HepG2 (cell line): ENCODE data around the gene ERO1A. TPM values are rescaled to one million over a fixed set of nuclear protein-coding genes. Genes with fewer than 3 reads are reported as not detected.

Source experiments
- ATAC-seq: fragments of 200-7000 bp; cut with Tn5 transposase; 3 replicates; pipeline ENCODE4 v1.9.1; 2020; ENCODE audit warnings: mild to moderate bottlenecking, moderate library complexity
- BruUV-seq: library from RNA; stranded (reverse); fragments of 400-500 nt; replicated peaks from 2 replicates; lab custom pipeline; 2021; lab: Mats Ljungman, UMichigan
- CTCF ChIA-PET: fragments of 300-600 bp; formaldehyde crosslinking; extraction: SDS; loops from one replicate; lab custom pipeline; 2021; ENCODE audit warnings: low total read pairs, inconsistent platforms, low intra/inter-chr PET ratio; lab: Yijun Ruan, JAX
- POLR2A ChIA-PET: fragments of 350-600 bp; sonication (Branson Sonifier 250); formaldehyde crosslinking; loops from one replicate; lab custom pipeline; 2020; ENCODE audit warnings: antibody characterized with exemption, inconsistent platforms; lab: Yijun Ruan, JAX
- DNase-seq: peaks from one replicate; pipeline ENCODE4 v3.0.0-alpha.2; 2015; ENCODE audit warnings: low spot score
- FAIRE-seq: peaks from 3 replicates; lab custom pipeline; 2011; peaks lifted over from hg19 to GRCh38; lab: Jason Lieb, UNC
- H2AFZ ChIP-seq: one replicate; pipeline ENCODE4 v1.6.1; 2011; ENCODE audit warnings: low read length, inconsistent platforms
- H3K27ac ChIP-seq: fragments of 300-600 bp; 3 replicates; pipeline ENCODE4 v1.8.0; 2011; ENCODE audit warnings: mixed run types, mild to moderate bottlenecking, mixed read lengths, low read length, inconsistent platforms; ENCODE audit not compliant: insufficient read depth; ENCODE audit errors: extremely low read length
- H3K27me3 ChIP-seq, 2 experiments: fragments of 200-600 bp in 1 of 2; 2 replicates in 1 of 2; 3 replicates in 1 of 2; pipeline versions ENCODE4 v1.6.0 to v1.8.0; 2011; ENCODE audit warnings: low read length in 2 of 2, mild to moderate bottlenecking in 2 of 2, moderate library complexity in 2 of 2, inconsistent platforms in 1 of 2; ENCODE audit not compliant: insufficient read depth in 2 of 2, control insufficient read depth in 1 of 2
- H3K36me3 ChIP-seq, 2 experiments: fragments of 200-600 bp in 1 of 2; replicated peaks in 1 of 2; 2 replicates in 1 of 2; 3 replicates in 1 of 2; pipeline versions ENCODE4 v1.5.1 to v1.8.0; 2011; ENCODE audit warnings: low read length in 2 of 2, inconsistent platforms in 1 of 2; ENCODE audit not compliant: insufficient read depth in 2 of 2, control insufficient read depth in 1 of 2
- H3K4me1 ChIP-seq: 2 replicates; pipeline ENCODE4 v1.5.1; 2012; ENCODE audit warnings: low read length, inconsistent platforms; ENCODE audit not compliant: insufficient read depth
- H3K4me2 ChIP-seq: 2 replicates; pipeline ENCODE4 v1.6.0; 2011; ENCODE audit warnings: low read depth, low read length, inconsistent platforms
- H3K4me3 ChIP-seq, 3 experiments: fragments of 200-600 bp in 1 of 3; sonication (generic), shearing (Covaris generic) in 1 of 3; replicated peaks in 1 of 3; 2 replicates each; pipeline ENCODE4 v1.5.1; 2011 to 2016; ENCODE audit warnings: low read length in 3 of 3, inconsistent platforms in 2 of 3, low read depth in 2 of 3, mild to moderate bottlenecking in 2 of 3, control low read depth in 1 of 3, mixed read lengths in 1 of 3; ENCODE audit not compliant: insufficient read depth in 1 of 3
- H3K79me2 ChIP-seq: one replicate; pipeline ENCODE4 v1.6.1; 2011; ENCODE audit warnings: low read length, inconsistent platforms; ENCODE audit not compliant: insufficient read depth
- H3K9ac ChIP-seq: 2 replicates; pipeline ENCODE4 v1.6.0; 2011; ENCODE audit warnings: mild to moderate bottlenecking, low read depth, low read length, inconsistent platforms; ENCODE audit not compliant: insufficient read depth
- H3K9me3 ChIP-seq: 2 replicates; pipeline ENCODE4 v1.5.1; 2012; ENCODE audit warnings: mild to moderate bottlenecking, low read length
- H4K20me1 ChIP-seq: 2 replicates; pipeline ENCODE4 v1.6.0; 2011; ENCODE audit warnings: inconsistent platforms, mild to moderate bottlenecking, low read length, moderate library complexity; ENCODE audit not compliant: insufficient read depth
- ATF2 ChIP-seq: sonication (generic); formaldehyde crosslinking; IDR thresholded peaks from 2 replicates; pipeline ENCODE4 v1.4.0; 2020; ENCODE audit warnings: missing genetic modification reagents
- ELF1 ChIP-seq: sonication (generic); formaldehyde crosslinking; IDR thresholded peaks from 2 replicates; pipeline ENCODE4 v1.4.0; 2020; ENCODE audit warnings: missing genetic modification reagents
- FOXP1 ChIP-seq, 2 experiments: fragments of 450-650 bp in 1 of 2; IDR thresholded peaks; 2 replicates each; pipeline ENCODE4 v1.6.1; 2017 to 2018; ENCODE audit warnings: antibody characterized with exemption in 1 of 2
- GATAD2A ChIP-seq: IDR thresholded peaks from 2 replicates; pipeline ENCODE4 v1.6.1; 2016
- SAP130 ChIP-seq: IDR thresholded peaks from 2 replicates; pipeline ENCODE4 v1.6.1; 2016; ENCODE audit warnings: low read depth
- SKIL ChIP-seq: sonication (generic); formaldehyde crosslinking; IDR thresholded peaks from 2 replicates; pipeline ENCODE4 v1.8.0; 2022; ENCODE audit warnings: missing genetic modification reagents, mild to moderate bottlenecking, moderate library complexity, borderline replicate concordance
- TEAD3 ChIP-seq: optimal IDR thresholded peaks from 2 replicates; pipeline ENCODE3; 2016; ENCODE audit warnings: borderline replicate concordance
- ZSCAN25 ChIP-seq: sonication (generic); formaldehyde crosslinking; IDR thresholded peaks from 2 replicates; pipeline ENCODE4 v1.8.0; 2022; ENCODE audit warnings: mild to moderate bottlenecking, missing genetic modification reagents
- WGBS: methylation state at CpG from one replicate; pipeline ENCODE4 v1.1.6; 2017; ENCODE audit warnings: low lambda C conversion rate; 5-methylcytosine and 5-hydroxymethylcytosine counted together
- in situ Hi-C: cut with HindIII; loops from 2 replicates; pipeline ENCODE4 v1.10.0; 2017; ENCODE audit warnings: low pct_unique_long_range_greater_than_20kb; ENCODE audit not compliant: extremely low pct_ligation_motif_present
- intact Hi-C: fragments of 100-400 bp; cut with micrococcal nuclease; formaldehyde crosslinking; loops from one replicate; pipeline ENCODE4 v1.10.0; 2022; ENCODE audit not compliant: unreplicated experiment
- polyA plus RNA-seq, 8 experiments: library from polyadenylated mRNA; depleted of rRNA in 3 of 8; stranded (reverse) in 7 of 8; unstranded in 1 of 8; fragments of >200 nt; fragmentation: Illumina TruSeq in 4 of 8; extraction: Trizol in 4 of 8; gene quantifications; 2 replicates each; pipeline versions ENCODE4 v1.2.1 to v1.2.3, GENCODE V29; 2011 to 2016; ENCODE audit warnings: low read depth in 4 of 8, missing spikeins in 1 of 8, mixed read lengths in 1 of 8; ENCODE audit not compliant: insufficient read depth in 1 of 8
- total RNA-seq, 5 experiments: library from RNA; depleted of rRNA; stranded (reverse); fragments of >200 nt; fragmentation: Illumina TruSeq; extraction: Trizol; gene quantifications; 2 replicates each; pipeline ENCODE4 v1.2.3, GENCODE V29; 2016; ENCODE audit warnings: low read depth in 1 of 5
- TF ChIP-seq, protein P1 (sequence below): sonication (generic); formaldehyde crosslinking; IDR thresholded peaks from 2 replicates; pipeline ENCODE4 v1.9.0; 2021; ENCODE audit warnings: missing genetic modification reagents, mild to moderate bottlenecking, borderline replicate concordance

The ERO1A gene
- total and polyA plus RNA-seq, 2 of the 13 experiments (the other 11 are each of a cell fraction or from before 2014, with no cell fraction given) = 60.3 to 137 TPM

- DNase-seq (no peak), FAIRE-seq (no peak), ATAC-seq (no peak)
- H3K36me3 ChIP-seq = no peaks in the 10 kb centered on the region
- no peak overlapping the region for H2AFZ ChIP-seq
- H4K20me1 ChIP-seq = peaks cover 58% of the 10 kb centered on the region
- H3K27me3 ChIP-seq = no peaks in the 10 kb centered on the region; a peak in 1 of 5 replicates
- WGBS = 83% methylated on average over 7 of the region's 7 CpGs
- CTCF ChIA-PET = no interaction called here
- BruUV-seq = no TSS peak
- H3K9me3 ChIP-seq = no peaks in the 10 kb centered on the region
- H3K27ac ChIP-seq = peak overlapping the region; percentile 12
- peak overlapping the region; percentile 60 for H3K4me2 ChIP-seq
- no peak overlapping the region for H3K9ac ChIP-seq
- H3K79me2 ChIP-seq = peaks cover 89% of the 10 kb centered on the region
- no peak for TF ChIP-seq ATF2
- peak; percentile 50 for TF ChIP-seq TEAD3 (CRISPR knock-in tag)
- TF ChIP-seq ELF1 (CRISPR knock-in tag) = no peak
- no peak for TF ChIP-seq ZSCAN25 (CRISPR knock-in tag)
- 0 out of 2 replicates have a peak, but pooled peaks have one; percentile 10 for TF ChIP-seq SAP130 (CRISPR knock-in tag)
- in situ Hi-C loops = no loop called here
- H3K4me1 ChIP-seq = peaks cover 75% of the 10 kb centered on the region
- intact Hi-C loops = no loop called here
- H3K4me3 ChIP-seq = no peak overlapping the region; a peak in 1 of 6 replicates
- POLR2A ChIA-PET = interaction anchor here (0.6 to 1.5 kb wide), 2 partner anchors 16 to 70 kb away, joined by 3 to 5 read pairs; partner anchors contain the start of gene PSMC6
Measured at GRCh38 chr14:52690983-52691760, 4.2 kb downstream of the ERO1A start.

DNA sequence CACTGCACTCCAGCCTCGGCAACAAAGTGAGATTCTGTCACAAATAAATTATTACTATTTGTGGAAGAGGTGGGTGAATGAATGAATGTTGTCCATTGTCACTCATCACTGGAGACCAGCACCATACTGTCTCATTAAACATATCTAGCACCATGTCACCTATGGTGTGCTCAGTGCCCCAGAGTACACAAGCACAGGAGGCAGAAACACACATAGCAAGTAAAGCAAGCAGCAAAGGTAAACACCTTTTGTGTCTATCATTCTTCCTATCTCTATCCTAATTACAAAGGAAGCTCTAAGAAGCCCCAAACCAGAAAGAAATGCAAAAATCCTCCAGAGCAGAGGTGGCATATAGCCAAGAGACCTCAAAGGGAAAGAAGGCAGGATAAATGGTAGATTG, 9.2 kb downstream of the ERO1A start:
- TF ChIP-seq SKIL (no peak), FOXP1 (IDR thresholded peaks at IDR 0.05) (no peak), FOXP1 (CRISPR knock-in tag; IDR thresholded peaks at IDR 0.05) (peak; percentile 25; the same call in 1 of the 2 replicates), GATAD2A (no peak)
- TF ChIP-seq, protein P1, sequence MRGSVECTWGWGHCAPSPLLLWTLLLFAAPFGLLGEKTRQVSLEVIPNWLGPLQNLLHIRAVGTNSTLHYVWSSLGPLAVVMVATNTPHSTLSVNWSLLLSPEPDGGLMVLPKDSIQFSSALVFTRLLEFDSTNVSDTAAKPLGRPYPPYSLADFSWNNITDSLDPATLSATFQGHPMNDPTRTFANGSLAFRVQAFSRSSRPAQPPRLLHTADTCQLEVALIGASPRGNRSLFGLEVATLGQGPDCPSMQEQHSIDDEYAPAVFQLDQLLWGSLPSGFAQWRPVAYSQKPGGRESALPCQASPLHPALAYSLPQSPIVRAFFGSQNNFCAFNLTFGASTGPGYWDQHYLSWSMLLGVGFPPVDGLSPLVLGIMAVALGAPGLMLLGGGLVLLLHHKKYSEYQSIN = no peak
- POLR2A ChIA-PET = interaction anchor here (0.6 to 1.2 kb wide), 3 partner anchors 9 to 1803 kb away, joined by 3 to 4 read pairs (median 3); partner anchors contain the start of genes ERO1A and GMFB
- Histone ChIP-seq H3K9me3 (no peaks in the 10 kb centered on the region), H3K4me2 (no peak overlapping the region), H4K20me1 (peaks cover 63% of the 10 kb centered on the region), H3K4me1 (peaks cover 70% of the 10 kb centered on the region), H3K27me3 (no peaks in the 10 kb centered on the region), H3K36me3 (peaks cover 0 to 3% of the 10 kb centered on the region in 2 experiments; a peak in 2 of 5 replicates), H3K27ac (no peak overlapping the region), H3K9ac (no peak overlapping the region), H2AFZ (no peak overlapping the region), H3K79me2 (peaks cover 82% of the 10 kb centered on the region), H3K4me3 (no peak overlapping the region)
- no peak for FAIRE-seq
- intact Hi-C loops (no loop called here), in situ Hi-C loops (no loop called here)
- BruUV-seq = no TSS peak
- no peak; the same call in 2 of the 3 replicates for ATAC-seq
- no peak for DNase-seq
- CTCF ChIA-PET = no interaction called here
- 91% methylated on average over 1 of the region's 1 CpG for WGBS
